GM10266 (cell line): ENCODE data around the gene NDUFA11.
A peak's percentile ranks its signal among the peaks of the same experiment; 100 is the strongest.
"Not testable (repeated sequence)": the region's sequence is repeated elsewhere in the genome, so short reads cannot be mapped to it uniquely, and the experiment has no call there.

Experiments used
- DNase-seq: peaks from one replicate; pipeline ENCODE4 v3.0.0; 2012; ENCODE audit errors: extremely low spot score
- TF ChIP-seq, protein P1 (sequence below): IDR thresholded peaks from 2 replicates; pipeline ENCODE4 v1.5.1; 2012; ENCODE audit warnings: mild to moderate bottlenecking, low read depth; ENCODE audit not compliant: control insufficient read depth, insufficient read depth; ENCODE audit errors: missing control alignments

NDUFA11 gene

GRCh38 chr19:5893296-5893903, 10.2 kb downstream of the NDUFA11 start:
- no peak for DNase-seq
- TF ChIP-seq, protein P1, sequence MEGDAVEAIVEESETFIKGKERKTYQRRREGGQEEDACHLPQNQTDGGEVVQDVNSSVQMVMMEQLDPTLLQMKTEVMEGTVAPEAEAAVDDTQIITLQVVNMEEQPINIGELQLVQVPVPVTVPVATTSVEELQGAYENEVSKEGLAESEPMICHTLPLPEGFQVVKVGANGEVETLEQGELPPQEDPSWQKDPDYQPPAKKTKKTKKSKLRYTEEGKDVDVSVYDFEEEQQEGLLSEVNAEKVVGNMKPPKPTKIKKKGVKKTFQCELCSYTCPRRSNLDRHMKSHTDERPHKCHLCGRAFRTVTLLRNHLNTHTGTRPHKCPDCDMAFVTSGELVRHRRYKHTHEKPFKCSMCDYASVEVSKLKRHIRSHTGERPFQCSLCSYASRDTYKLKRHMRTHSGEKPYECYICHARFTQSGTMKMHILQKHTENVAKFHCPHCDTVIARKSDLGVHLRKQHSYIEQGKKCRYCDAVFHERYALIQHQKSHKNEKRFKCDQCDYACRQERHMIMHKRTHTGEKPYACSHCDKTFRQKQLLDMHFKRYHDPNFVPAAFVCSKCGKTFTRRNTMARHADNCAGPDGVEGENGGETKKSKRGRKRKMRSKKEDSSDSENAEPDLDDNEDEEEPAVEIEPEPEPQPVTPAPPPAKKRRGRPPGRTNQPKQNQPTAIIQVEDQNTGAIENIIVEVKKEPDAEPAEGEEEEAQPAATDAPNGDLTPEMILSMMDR = no peak

DNA sequence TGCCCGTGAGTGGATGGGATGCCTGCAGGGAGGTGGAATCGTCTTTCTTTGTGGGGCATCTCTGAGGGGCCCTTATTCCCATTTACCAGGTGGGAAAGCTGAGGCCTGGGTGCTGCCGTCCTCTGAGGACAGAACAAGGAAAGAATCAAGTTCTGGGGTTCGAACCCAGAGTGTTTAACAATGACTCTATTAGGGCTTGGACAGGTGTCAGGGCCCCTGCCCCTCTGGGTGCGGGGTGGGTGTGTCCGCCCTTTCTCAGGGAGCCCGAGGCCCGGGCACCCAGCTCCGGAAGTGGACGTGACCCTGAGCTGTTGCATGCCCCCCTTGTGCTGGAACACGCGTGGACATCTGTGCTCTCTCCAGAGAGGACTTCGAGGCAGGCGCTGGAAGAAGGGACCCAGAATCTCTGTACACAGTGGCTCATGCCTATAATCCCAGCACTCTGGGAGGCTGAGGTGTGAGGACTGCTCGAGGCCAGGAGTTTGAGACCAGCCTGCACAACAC, 10.8 kb downstream of the NDUFA11 start:
- no peak for DNase-seq
- TF ChIP-seq, protein P1 = no peak

- DNase-seq = peak; percentile 63
- TF ChIP-seq, protein P1 = peak; percentile 64
These were observed 11.4 kb downstream of the NDUFA11 start for GRCh38 chr19:5891938-5892771.

DNA sequence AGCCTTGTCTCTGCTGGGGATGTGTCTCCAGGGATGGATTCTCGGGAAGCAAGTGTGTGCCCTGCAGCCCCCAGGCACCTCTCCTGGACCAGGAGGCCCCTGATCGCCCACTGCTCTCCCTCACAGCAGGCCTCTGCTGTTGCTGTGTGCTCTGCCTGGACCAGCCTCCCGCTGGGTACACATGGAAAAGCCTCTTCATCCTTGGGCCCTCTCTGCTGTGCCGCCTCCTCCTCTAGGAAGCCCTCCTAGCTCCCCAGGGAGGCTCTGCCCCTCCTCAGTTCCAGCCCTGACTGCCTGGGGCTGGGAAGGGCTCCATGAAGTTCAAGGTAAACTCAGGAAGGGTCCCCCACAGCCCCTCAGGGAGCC, 12.0 kb downstream of the NDUFA11 start:
- TF ChIP-seq, protein P1 = no peak
- no peak for DNase-seq

DNA sequence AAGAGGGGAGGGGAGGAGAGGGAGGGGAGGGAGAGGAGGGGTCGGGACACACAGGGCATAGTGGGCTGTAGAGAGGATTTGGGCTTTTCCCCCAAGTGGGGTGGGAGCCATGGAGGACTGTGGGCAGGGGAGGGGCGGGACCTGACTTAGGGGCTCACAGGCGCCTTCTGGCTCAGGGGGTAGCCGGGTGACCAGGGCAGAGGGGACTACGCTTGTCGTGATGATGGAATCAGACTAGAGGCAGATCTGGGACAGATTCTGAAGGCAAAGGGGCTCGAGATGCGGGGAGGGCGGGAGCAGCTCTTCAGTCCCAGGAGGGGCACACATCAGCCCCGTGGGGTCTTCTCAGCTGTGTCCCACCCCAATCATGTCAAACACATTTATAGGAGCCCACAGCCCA, 13.5 kb downstream of the NDUFA11 start:
- TF ChIP-seq, protein P1 = no peak
- DNase-seq = no peak

DNA sequence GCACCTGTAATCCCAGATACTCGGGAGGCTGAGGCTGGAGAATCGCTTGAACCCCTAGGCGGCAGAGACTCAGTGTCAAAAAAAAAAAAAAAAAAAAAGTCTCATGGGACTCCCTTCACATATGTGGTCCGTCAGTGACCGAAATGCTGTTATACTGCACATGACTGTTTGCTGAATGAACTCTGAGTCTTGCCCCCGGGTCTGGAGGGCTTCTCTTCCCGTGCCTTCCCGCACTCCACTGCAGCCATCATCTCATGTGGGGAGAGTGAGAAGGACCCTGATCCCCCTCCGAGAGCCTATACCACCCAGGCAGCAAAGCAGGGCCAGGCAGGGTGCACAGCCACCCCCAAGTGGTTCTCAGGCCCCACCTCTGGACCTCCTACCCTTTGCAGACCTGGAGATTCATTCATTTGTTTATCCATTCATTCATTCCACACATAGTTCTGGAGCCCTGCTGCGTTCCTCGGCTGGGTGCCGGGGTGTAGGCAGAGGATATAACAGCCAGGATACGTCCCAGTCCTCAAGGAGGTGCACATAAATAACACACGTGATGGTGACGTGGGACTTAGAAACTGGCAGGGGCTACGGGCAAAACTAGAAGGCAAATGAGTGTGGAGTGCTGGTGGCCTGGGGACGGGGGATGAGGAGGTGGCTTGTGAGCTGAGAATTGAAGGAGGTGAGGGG, 14.2 kb downstream of the NDUFA11 start:
- TF ChIP-seq, protein P1 = no peak
- DNase-seq = no peak

DNA sequence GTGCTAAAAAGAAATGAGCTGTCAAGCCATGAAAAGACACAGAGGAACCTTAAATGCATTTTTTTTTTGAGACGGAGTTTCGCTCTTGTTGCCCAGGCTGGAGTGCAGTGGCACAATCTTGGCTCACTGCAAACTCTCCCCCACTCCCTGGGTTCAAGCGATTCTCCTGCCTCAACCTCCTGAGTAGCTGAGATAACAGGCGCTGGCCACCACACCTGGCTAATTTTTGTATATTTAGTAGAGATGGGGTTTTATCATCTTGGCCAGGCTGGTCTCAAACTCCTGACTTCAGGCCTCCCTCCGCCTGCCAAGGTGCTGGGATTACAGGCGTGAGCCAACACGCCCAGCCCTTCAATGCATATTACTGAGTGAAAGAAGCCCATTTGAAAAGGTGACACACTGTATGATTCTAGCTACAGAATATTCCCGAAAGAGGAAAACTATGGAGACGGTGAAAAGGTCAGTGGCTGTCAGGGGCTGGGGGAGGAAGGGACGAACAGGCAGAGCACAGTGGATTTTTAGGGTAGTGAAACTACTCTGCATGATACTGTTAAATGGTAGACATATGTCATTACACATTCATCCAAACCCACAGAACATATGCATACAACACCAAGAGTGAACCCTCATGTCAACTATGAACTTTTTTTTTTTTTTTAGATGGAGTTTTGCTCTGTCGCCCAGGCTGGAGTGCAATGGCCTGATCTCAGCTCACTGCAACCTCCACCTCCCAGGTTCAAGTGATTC, 19.4 kb downstream of the NDUFA11 start:
- not testable (repeated sequence) for DNase-seq

DNA sequence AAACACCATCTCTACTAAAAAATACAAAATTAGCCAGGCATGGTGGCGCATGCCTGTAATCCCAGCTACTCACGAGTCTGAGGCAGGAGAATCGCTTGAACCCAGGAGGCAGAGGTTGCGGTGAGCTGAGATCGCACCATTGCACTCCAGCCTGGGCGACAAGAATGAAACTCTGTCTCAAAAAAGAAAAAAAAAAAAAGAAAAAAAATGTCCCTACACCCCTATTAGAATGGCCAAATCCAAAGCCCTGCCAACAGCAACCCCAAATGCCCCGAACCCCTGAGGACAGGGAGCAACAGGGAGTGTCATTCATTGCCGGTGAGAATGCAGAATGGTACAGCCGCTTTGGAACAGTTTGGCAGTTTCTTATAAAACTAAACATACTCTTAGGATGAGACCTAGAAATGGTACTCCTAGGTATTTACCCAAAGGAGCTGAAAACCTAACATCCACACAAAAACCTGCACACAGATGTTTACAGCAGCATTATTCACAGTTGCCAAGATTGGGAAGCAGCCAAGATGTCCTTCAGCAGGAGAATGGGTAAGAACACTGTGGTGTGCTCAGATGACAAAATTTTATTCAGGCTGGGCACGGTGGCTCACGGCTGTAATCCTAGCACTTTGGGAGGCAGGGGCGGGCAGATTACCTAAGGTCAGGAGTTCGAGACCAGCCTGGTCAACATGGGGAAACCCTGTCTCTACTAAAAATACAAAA, 20.3 kb downstream of the NDUFA11 start:
- not testable (repeated sequence) for DNase-seq
